RWPE2 (cell line): ENCODE results near the gene STAB1.

Source experiments
- ATAC-seq: fragments of 200-7000 bp; cut with Tn5 transposase; 3 replicates; pipeline ENCODE4 v1.9.1; 2021; ENCODE audit warnings: low read depth
- DNase-seq: peaks from one replicate; pipeline ENCODE4 v3.0.0-alpha.2; 2020; ENCODE audit warnings: low spot score
- H3K27ac ChIP-seq: fragments of 450-650 bp; 2 replicates; pipeline ENCODE4 v1.5.1; 2017; ENCODE audit warnings: mild to moderate bottlenecking; ENCODE audit not compliant: poor library complexity, severe bottlenecking
- H3K27me3 ChIP-seq: fragments of 250-450 bp; sonication (Bioruptor Pico); 2 replicates; pipeline ENCODE4 v1.5.1; 2021; ENCODE audit warnings: mild to moderate bottlenecking, moderate library complexity; ENCODE audit not compliant: insufficient read depth, poor library complexity, severe bottlenecking
- H3K36me3 ChIP-seq: fragments of 250-450 bp; sonication (Bioruptor Pico); 2 replicates; pipeline ENCODE4 v1.5.1; 2020; ENCODE audit warnings: low read depth, mild to moderate bottlenecking, moderate library complexity
- H3K4me1 ChIP-seq: fragments of 250-450 bp; sonication (Bioruptor Pico); 2 replicates; pipeline ENCODE4 v1.5.1; 2021; ENCODE audit warnings: mild to moderate bottlenecking, moderate library complexity; ENCODE audit not compliant: insufficient read depth, poor library complexity, severe bottlenecking
- H3K4me3 ChIP-seq: fragments of 250-450 bp; sonication (Bioruptor Pico); 2 replicates; pipeline ENCODE4 v1.5.1; 2021; ENCODE audit warnings: mild to moderate bottlenecking, moderate library complexity; ENCODE audit not compliant: severe bottlenecking
- H3K9me3 ChIP-seq: fragments of 250-450 bp; sonication (Bioruptor Pico); 2 replicates; pipeline ENCODE4 v1.5.1; 2021; ENCODE audit warnings: mild to moderate bottlenecking, moderate library complexity; ENCODE audit not compliant: severe bottlenecking
- CTCF ChIP-seq: fragments of 450-650 bp; IDR thresholded peaks from one replicate; pipeline ENCODE4 v1.5.1; 2017; ENCODE audit warnings: mild to moderate bottlenecking, moderate library complexity; ENCODE audit not compliant: poor library complexity, severe bottlenecking

The STAB1 gene

GRCh38 chr3:52552089-52552488 lies 57.0 kb downstream of the STAB1 start:
- no peak for TF ChIP-seq CTCF
- Histone ChIP-seq H3K4me3 (no peak overlapping the region), H3K27ac (no peak overlapping the region), H3K36me3 (peaks cover 68% of the 10 kb centered on the region), H3K4me1 (no peaks in the 10 kb centered on the region), H3K9me3 (no peaks in the 10 kb centered on the region), H3K27me3 (no peaks in the 10 kb centered on the region)
- ATAC-seq (peak; percentile 71), DNase-seq (no peak)

GRCh38 chr3:52554026-52554755 lies 59.1 kb downstream of the STAB1 start:
- ATAC-seq (no peak), DNase-seq (no peak)
- H3K4me1 ChIP-seq, result no peaks in the 10 kb centered on the region
- H3K36me3 ChIP-seq, result peaks cover 63% of the 10 kb centered on the region
- H3K4me3 ChIP-seq, result no peak overlapping the region
- no peaks in the 10 kb centered on the region for H3K9me3 ChIP-seq
- no peak overlapping the region for H3K27ac ChIP-seq
- TF ChIP-seq CTCF, result no peak
- H3K27me3 ChIP-seq, result no peaks in the 10 kb centered on the region

- no peaks in the 10 kb centered on the region for H3K27me3 ChIP-seq
- no peak overlapping the region for H3K27ac ChIP-seq
- no peak for TF ChIP-seq CTCF
- ATAC-seq (no peak), DNase-seq (no peak)
- H3K36me3 ChIP-seq, result peaks cover 63% of the 10 kb centered on the region
- H3K4me1 ChIP-seq, result no peaks in the 10 kb centered on the region
- H3K9me3 ChIP-seq, result no peaks in the 10 kb centered on the region
- no peak overlapping the region for H3K4me3 ChIP-seq
These were observed 59.9 kb downstream of the STAB1 start for GRCh38 chr3:52555056-52555455.

- Histone ChIP-seq H3K9me3 (no peaks in the 10 kb centered on the region), H3K4me3 (no peak overlapping the region), H3K36me3 (peaks cover 65% of the 10 kb centered on the region), H3K27me3 (no peaks in the 10 kb centered on the region), H3K4me1 (no peaks in the 10 kb centered on the region), H3K27ac (no peak overlapping the region)
- DNase-seq (no peak), ATAC-seq (no peak)
- no peak for TF ChIP-seq CTCF
These were observed 62.1 kb downstream of the STAB1 start for GRCh38 chr3:52557011-52557960.

GRCh38 chr3:52558436-52558835 lies 63.3 kb downstream of the STAB1 start:
- no peaks in the 10 kb centered on the region for H3K9me3 ChIP-seq
- no peaks in the 10 kb centered on the region for H3K4me1 ChIP-seq
- no peak for TF ChIP-seq CTCF
- H3K27ac ChIP-seq, result no peak overlapping the region
- no peak for ATAC-seq
- H3K36me3 ChIP-seq, result peaks cover 75% of the 10 kb centered on the region
- no peak for DNase-seq
- no peak overlapping the region for H3K4me3 ChIP-seq
- no peaks in the 10 kb centered on the region for H3K27me3 ChIP-seq
